Measurements from ENCODE around the gene PTPRA. TPM values are rescaled to one million over a fixed set of nuclear protein-coding genes. Genes with fewer than 3 reads are reported as not detected.

Gene PTPRA
- total RNA-seq, 4 donors from 2014 or later = 18.9 to 32.5 (median 27.3) TPM

DNA sequence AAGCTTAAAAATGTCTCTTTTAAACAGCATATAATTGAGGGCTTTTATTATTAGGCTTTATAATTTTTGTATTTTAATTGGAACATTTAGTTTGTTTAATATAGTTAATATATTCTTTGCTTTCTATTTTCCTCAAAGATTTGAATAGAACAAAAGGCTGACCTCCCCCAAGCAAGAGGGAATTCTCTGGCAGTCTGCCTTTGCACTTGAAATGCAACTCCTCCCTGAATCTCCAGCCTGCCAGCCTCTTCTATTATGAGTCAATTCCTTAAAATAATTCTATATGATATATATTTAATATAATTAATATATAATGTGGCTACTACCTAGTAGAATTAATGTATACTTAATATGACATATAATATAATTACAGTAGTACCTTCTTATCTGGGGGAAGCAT lies 69.2 kb downstream of the PTPRA start:
- Histone ChIP-seq H3K27me3 (no peaks in the 10 kb centered on the region), H3K4me3 (no peak overlapping the region), H3K4me1 (peaks cover 18 to 32% of the 10 kb centered on the region in 2 donors), H3K27ac (no peak overlapping the region), H3K36me3 (no peaks in the 10 kb centered on the region), H3K9me3 (no peaks in the 10 kb centered on the region)
- TF ChIP-seq, protein P1, sequence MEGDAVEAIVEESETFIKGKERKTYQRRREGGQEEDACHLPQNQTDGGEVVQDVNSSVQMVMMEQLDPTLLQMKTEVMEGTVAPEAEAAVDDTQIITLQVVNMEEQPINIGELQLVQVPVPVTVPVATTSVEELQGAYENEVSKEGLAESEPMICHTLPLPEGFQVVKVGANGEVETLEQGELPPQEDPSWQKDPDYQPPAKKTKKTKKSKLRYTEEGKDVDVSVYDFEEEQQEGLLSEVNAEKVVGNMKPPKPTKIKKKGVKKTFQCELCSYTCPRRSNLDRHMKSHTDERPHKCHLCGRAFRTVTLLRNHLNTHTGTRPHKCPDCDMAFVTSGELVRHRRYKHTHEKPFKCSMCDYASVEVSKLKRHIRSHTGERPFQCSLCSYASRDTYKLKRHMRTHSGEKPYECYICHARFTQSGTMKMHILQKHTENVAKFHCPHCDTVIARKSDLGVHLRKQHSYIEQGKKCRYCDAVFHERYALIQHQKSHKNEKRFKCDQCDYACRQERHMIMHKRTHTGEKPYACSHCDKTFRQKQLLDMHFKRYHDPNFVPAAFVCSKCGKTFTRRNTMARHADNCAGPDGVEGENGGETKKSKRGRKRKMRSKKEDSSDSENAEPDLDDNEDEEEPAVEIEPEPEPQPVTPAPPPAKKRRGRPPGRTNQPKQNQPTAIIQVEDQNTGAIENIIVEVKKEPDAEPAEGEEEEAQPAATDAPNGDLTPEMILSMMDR (IDR thresholded peaks at IDR 0.05 in 4 of 5, conservative IDR thresholded peaks at IDR 0.05 in 1 of 5) = no peak
- TF ChIP-seq POLR2A (IDR thresholded peaks at IDR 0.05) = no peak
- no peak for ATAC-seq
- in situ Hi-C loops (cut with MboI; ENCODE audit: low sequenced_read_pairs in 4 of 4) = no loop called here
- DNase-seq = no peak
- intact Hi-C loops (cut with DNase I; ENCODE audit: low total_unique reads) = no loop called here

DNA sequence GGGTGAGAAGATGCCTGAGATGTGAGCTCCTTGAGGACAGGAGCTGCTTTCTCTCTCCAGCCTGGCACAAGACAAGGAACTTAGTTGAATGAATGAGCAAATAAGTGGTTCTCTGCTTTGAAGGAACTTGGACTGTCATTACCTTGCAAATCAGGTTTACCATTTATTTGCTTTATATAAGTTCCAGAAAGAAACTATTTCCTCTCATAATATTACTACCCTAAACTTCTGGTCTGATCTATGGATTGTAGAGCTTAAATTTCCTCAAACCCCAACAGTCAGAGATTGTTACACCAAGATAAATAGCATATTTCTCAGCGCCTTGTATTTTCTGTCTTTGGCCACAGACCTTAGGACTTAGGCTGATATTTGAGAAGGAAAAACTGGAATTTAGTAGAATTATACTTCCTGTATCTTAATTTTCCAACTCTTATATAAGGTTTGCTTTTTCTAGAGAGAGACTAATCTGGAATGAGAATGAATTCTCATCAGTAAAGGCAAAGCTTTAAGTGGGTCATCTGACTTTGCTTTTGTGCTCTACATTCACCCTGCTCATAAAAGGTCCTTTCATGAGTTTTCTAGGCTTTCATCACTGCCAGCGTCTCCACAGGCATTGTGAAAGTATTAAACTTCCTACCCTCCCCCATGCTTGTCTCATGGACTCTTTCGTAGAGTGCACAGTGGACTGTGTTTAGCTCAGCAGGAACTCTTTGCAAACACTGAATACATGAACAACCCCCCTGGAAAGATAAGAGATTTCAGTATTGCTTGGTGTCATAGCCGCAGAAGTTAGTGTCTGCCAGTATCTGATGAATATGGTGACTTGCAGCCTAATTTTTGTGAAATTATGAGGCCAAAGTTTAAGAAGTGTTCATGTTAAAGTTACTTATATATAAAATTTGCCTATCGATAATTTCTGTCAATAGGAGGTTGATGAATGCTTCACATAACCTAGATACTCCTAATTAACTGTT lies 74.0 kb downstream of the PTPRA start:
- ATAC-seq = no peak
- no peaks in the 10 kb centered on the region for H3K9me3 ChIP-seq

DNA sequence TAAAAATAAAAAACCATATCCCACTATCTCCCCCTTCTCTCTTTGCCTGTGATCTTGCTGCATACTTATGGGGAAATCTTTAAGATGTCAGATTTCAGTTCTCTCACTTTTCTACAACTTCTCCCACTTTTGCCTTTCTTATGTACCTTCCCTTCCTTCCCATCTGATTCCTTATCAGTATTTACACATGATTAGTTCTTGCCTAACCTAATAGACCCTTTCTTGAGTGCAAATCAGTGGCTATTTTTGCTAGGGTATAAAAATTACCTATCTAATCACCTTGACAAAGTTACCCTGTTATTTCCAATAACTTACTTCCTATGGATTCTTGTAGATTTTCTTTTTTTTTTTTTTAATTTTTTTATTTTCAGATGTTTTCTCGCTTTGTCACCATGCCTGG lies 75.7 kb downstream of the PTPRA start:
- Histone ChIP-seq H3K36me3 (peaks cover 0 to 9% of the 10 kb centered on the region in 2 donors), H3K27me3 (no peaks in the 10 kb centered on the region), H3K4me3 (no peak overlapping the region), H3K27ac (no peak overlapping the region), H3K9me3 (no peaks in the 10 kb centered on the region), H3K4me1 (peaks cover 4% of the 10 kb centered on the region in 2 donors)
- in situ Hi-C loops (cut with MboI; ENCODE audit: low sequenced_read_pairs in 4 of 4) = no loop called here
- intact Hi-C loops (cut with DNase I; ENCODE audit: low total_unique reads) = no loop called here
- ATAC-seq = no peak
- TF ChIP-seq POLR2A (IDR thresholded peaks at IDR 0.05) = no peak
- TF ChIP-seq, protein P1 (IDR thresholded peaks at IDR 0.05 in 4 of 5, conservative IDR thresholded peaks at IDR 0.05 in 1 of 5) = no peak
- no peak for DNase-seq

More for the DNA sequence above, 74.0 kb downstream of the PTPRA start:
- Histone ChIP-seq H3K4me3 (no peak overlapping the region), H3K36me3 (peaks cover 0 to 9% of the 10 kb centered on the region in 2 donors), H3K27ac (no peak overlapping the region), H3K4me1 (peaks cover 8 to 17% of the 10 kb centered on the region in 2 donors), H3K27me3 (no peaks in the 10 kb centered on the region)
- intact Hi-C loops (cut with DNase I; ENCODE audit: low total_unique reads) = no loop called here
- DNase-seq = no peak
- in situ Hi-C loops (cut with MboI; ENCODE audit: low sequenced_read_pairs in 4 of 4) = no loop called here
- TF ChIP-seq, protein P1 (IDR thresholded peaks at IDR 0.05 in 4 of 5, conservative IDR thresholded peaks at IDR 0.05 in 1 of 5) = no peak
- no peak for TF ChIP-seq POLR2A (IDR thresholded peaks at IDR 0.05)

DNA sequence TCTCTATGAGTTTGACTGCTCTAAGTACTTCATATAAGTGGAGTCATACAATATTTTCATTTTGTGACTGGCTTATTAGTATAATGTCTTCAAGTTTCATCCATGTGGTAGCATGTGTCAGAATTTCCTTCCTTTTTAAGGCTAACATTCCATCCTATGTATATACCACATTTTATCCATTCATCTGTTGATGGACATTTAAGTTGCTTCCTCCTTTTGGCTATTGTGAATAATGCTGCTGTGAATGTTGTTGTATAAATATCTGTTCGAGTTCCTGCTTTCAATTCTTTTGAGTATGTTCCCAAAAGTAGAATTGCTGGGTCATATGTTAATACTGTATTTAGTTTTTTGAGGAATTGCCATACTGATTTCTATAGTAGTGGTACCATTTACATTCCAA lies 79.5 kb downstream of the PTPRA start:
- Histone ChIP-seq H3K4me3 (no peak overlapping the region), H3K27me3 (no peaks in the 10 kb centered on the region), H3K36me3 (peaks cover 0 to 9% of the 10 kb centered on the region in 2 donors), H3K9me3 (no peaks in the 10 kb centered on the region), H3K4me1 (peaks cover 9 to 12% of the 10 kb centered on the region in 2 donors), H3K27ac (no peak overlapping the region)
- DNase-seq (no peak), ATAC-seq (no peak)
- in situ Hi-C loops (cut with MboI; ENCODE audit: low sequenced_read_pairs in 4 of 4) = no loop called here
- TF ChIP-seq, protein P1 (IDR thresholded peaks at IDR 0.05 in 4 of 5, conservative IDR thresholded peaks at IDR 0.05 in 1 of 5) = no peak
- no peak for TF ChIP-seq POLR2A (IDR thresholded peaks at IDR 0.05)
- intact Hi-C loops (cut with DNase I; ENCODE audit: low total_unique reads) = no loop called here

All from gastrocnemius medialis (tissue), 4 donors.